SK-N-SH (cell line): ENCODE results near the gene ZNF462.

Experiments used
- EP300 ChIP-seq, 2 experiments: IDR thresholded peaks; 2 replicates each; pipeline versions ENCODE4 v1.4.0 to v1.6.1; 2012; ENCODE audit warnings: borderline replicate concordance in 1 of 2, low read depth in 1 of 2, low read length in 1 of 2
- EZH2phosphoT487 ChIP-seq: fragments of 200-600 bp; sonication (generic); IDR thresholded peaks from 2 replicates; pipeline ENCODE4 v1.6.1; 2017; ENCODE audit warnings: low read depth, mixed run types, mild to moderate bottlenecking, antibody characterized with exemption, moderate library complexity, borderline replicate concordance
- GABPA ChIP-seq: IDR thresholded peaks from 2 replicates; pipeline ENCODE4 v1.4.0; 2012; ENCODE audit warnings: low read depth, mild to moderate bottlenecking
- JUND ChIP-seq: IDR thresholded peaks from 2 replicates; pipeline ENCODE4 v1.4.0; 2012
- MAX ChIP-seq: IDR thresholded peaks from 2 replicates; pipeline ENCODE4 v1.4.0; 2012; ENCODE audit warnings: low read depth
- MXI1 ChIP-seq: IDR thresholded peaks from 2 replicates; pipeline ENCODE4 v1.6.1; 2012; ENCODE audit warnings: mild to moderate bottlenecking, low read depth, low read length, improper control_type of control experiment
- POLR2AphosphoS5 ChIP-seq: IDR thresholded peaks from 2 replicates; pipeline ENCODE4 v1.6.1; 2012; ENCODE audit warnings: low read depth, low read length
- RAD21 ChIP-seq: IDR thresholded peaks from 2 replicates; pipeline ENCODE4 v1.6.1; 2012; ENCODE audit warnings: mild to moderate bottlenecking, low read length
- SMC3 ChIP-seq: IDR thresholded peaks from 2 replicates; pipeline ENCODE4 v1.6.1; 2012; ENCODE audit warnings: low read depth, low read length, improper control_type of control experiment
- TAF1 ChIP-seq: IDR thresholded peaks from 2 replicates; pipeline ENCODE4 v1.6.1; 2012; ENCODE audit warnings: low read depth, mild to moderate bottlenecking, low read length, moderate library complexity, borderline replicate concordance
- TEAD4 ChIP-seq: IDR thresholded peaks from 2 replicates; pipeline ENCODE4 v1.4.0; 2012; ENCODE audit warnings: mild to moderate bottlenecking, borderline replicate concordance; ENCODE audit not compliant: insufficient read depth
- YY1 ChIP-seq: IDR thresholded peaks from 2 replicates; pipeline ENCODE4 v1.4.0; 2012; ENCODE audit warnings: low read depth, mild to moderate bottlenecking
- TF ChIP-seq, protein P1 (sequence below): fragments of 200-600 bp; sonication (generic); IDR thresholded peaks from 2 replicates; pipeline ENCODE4 v1.6.1; 2017; ENCODE audit warnings: antibody characterized with exemption, mild to moderate bottlenecking, moderate library complexity
- TF ChIP-seq, protein P2 (sequence below): fragments of 150-350 bp; IDR thresholded peaks from 2 replicates; pipeline ENCODE4 v1.6.1; 2017; ENCODE audit warnings: antibody characterized with exemption, low read length, low read depth, borderline replicate concordance

- TF ChIP-seq TAF1: no peak
- TF ChIP-seq, protein P1, sequence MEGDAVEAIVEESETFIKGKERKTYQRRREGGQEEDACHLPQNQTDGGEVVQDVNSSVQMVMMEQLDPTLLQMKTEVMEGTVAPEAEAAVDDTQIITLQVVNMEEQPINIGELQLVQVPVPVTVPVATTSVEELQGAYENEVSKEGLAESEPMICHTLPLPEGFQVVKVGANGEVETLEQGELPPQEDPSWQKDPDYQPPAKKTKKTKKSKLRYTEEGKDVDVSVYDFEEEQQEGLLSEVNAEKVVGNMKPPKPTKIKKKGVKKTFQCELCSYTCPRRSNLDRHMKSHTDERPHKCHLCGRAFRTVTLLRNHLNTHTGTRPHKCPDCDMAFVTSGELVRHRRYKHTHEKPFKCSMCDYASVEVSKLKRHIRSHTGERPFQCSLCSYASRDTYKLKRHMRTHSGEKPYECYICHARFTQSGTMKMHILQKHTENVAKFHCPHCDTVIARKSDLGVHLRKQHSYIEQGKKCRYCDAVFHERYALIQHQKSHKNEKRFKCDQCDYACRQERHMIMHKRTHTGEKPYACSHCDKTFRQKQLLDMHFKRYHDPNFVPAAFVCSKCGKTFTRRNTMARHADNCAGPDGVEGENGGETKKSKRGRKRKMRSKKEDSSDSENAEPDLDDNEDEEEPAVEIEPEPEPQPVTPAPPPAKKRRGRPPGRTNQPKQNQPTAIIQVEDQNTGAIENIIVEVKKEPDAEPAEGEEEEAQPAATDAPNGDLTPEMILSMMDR: no peak
- TF ChIP-seq POLR2AphosphoS5: no peak
- TF ChIP-seq EZH2phosphoT487: no peak
- 0 out of 2 replicates have a peak, but pooled peaks have one; percentile 34 for TF ChIP-seq MAX
- TF ChIP-seq EP300 (IDR thresholded peaks at IDR 0.05; ENCODE audit: borderline replicate concordance in 1 of 2, low read depth in 1 of 2, low read length in 1 of 2): no peak
- no peak for TF ChIP-seq YY1
- no peak for TF ChIP-seq TEAD4
- TF ChIP-seq MXI1: no peak
- no peak for TF ChIP-seq RAD21
- TF ChIP-seq, protein P2, sequence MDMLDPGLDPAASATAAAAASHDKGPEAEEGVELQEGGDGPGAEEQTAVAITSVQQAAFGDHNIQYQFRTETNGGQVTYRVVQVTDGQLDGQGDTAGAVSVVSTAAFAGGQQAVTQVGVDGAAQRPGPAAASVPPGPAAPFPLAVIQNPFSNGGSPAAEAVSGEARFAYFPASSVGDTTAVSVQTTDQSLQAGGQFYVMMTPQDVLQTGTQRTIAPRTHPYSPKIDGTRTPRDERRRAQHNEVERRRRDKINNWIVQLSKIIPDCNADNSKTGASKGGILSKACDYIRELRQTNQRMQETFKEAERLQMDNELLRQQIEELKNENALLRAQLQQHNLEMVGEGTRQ: no peak
- TF ChIP-seq SMC3: no peak
- TF ChIP-seq JUND: no peak
- TF ChIP-seq GABPA: no peak
Measured at GRCh38 chr9:106885451-106885850, 22.5 kb downstream of the ZNF462 start.
